HG03175 (cell line): ENCODE measurements around the gene BCAN.

Source experiments
- ATAC-seq: cut with Tn5 transposase; IDR thresholded peaks from one replicate; pipeline ENCODE4 v1.9.1; 2021; ENCODE audit warnings: mild to moderate bottlenecking, moderate library complexity; ENCODE audit not compliant: unreplicated experiment

BCAN gene

DNA sequence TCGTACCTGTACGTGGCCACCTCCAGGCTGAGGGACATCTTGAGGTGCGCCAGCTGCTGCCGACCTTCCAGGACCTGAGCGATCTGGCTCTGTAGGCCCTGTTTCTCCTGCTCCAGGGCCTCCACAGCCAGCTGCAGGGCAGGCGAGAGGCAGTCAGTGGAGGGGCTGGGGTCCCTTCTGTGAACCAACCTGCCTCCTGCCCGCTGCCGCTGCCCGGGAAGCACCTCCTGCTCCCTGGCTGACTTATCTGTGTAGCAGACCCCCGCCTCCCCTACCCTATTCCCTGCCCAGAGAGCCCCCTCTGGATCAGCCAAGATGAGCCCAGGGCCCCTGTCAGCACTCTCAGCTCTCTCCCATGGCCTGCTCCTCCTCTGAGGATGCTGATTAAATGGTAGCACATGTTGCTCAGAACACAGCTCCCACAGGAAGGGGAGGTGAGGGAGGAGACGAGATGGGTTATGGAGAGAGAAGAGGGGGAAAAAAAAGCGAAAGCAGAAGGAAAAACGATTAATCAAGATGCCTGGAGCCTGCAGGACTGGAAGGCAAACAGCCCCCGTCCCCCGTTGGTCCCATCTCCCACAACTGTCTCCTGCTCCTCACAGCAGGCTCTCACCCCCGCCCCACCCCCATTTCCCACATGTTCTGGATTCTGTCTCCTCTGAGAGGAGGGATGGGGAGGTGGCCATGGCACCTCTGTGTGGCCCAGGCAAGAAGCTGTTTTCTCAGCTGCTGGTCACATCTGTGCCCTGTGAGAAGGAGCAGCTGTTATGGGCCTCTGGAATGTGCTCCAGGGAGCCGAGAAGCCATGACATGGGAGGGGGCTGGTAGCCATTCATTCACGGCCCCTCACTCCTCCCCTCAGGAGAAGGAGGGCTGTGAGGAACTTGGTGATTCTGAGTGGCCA, 33.5 kb downstream of the BCAN start:
- no peak for ATAC-seq

DNA sequence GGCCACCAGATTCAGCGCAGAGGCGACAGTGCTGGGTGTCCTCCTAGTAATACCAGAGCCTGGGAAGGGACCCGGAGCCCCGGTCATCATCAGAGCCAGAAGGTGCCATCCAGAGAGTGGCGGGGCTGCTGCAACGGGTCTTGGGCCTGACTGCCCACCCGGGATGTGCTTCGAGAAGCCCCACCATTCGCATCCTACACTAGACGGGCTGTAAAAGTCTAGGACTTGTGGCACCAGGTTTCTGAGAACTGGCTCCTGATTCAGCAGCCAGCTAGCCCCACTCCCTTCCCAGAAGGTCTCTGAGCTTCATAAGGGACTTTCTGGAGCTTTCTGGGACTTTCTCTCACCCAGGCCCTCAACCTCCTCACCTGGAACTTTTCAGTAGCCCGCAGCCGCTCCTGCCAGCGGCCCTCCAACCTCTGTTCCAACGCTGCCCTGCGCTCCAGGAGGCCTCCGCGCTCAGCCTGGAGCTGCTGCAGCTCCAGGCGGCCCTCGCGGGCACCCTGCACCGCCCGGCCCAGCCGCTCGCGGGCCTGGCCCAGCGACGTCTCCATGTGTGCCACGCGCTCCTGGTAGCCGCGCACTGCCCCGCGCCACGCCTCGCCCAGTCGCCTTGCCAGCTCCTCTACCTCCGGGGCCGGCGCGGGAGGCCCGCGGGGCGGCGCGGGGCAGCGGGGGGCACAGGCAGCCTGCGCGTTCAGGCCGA, 34.4 kb downstream of the BCAN start:
- ATAC-seq, result no peak

DNA sequence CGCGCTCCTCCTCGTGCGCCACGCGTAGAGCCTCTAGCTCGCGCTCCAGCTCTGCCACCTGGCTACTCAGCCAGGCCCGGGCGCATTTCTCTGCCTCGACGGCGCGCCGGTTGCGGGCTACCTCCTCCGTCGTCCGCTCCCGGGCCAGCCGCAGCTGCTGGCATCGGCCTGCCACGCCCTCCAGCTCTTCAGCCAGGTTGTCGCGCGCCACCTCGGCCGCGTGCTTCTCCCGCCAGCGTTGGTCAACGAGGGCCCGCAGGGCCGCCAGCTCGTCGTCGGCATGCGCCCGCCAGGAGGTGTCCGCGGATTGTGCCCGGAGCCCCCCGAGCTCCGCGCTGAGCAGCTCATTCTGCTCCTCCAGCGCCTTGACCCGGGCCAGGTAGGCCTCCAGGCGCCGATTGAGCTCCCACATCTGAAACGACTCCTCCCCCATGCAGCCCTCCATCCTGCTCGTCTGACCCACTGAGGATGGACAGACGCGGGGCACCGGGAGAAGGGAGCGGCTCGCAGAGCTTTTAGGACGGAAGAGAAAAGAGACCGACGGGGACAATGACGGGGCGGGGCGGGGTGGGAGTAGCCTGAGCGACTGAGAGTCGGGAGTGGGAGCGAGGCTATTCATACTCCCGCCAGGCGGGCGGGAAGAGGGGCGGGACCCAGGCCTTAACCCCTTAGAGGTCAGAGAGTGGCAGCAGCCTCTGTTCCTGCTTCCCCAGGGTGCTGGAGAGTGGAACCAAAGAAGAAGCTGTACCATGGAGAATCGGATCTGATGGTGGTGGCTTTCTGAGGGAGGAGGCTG, 35.1 kb downstream of the BCAN start, which contains the start of gene NES:
Gene NES (minus strand): TSS at position 588 of the 796 bp plus-strand sequence. CDS start 143 bp downstream, at position 445.
- ATAC-seq, result no peak

DNA sequence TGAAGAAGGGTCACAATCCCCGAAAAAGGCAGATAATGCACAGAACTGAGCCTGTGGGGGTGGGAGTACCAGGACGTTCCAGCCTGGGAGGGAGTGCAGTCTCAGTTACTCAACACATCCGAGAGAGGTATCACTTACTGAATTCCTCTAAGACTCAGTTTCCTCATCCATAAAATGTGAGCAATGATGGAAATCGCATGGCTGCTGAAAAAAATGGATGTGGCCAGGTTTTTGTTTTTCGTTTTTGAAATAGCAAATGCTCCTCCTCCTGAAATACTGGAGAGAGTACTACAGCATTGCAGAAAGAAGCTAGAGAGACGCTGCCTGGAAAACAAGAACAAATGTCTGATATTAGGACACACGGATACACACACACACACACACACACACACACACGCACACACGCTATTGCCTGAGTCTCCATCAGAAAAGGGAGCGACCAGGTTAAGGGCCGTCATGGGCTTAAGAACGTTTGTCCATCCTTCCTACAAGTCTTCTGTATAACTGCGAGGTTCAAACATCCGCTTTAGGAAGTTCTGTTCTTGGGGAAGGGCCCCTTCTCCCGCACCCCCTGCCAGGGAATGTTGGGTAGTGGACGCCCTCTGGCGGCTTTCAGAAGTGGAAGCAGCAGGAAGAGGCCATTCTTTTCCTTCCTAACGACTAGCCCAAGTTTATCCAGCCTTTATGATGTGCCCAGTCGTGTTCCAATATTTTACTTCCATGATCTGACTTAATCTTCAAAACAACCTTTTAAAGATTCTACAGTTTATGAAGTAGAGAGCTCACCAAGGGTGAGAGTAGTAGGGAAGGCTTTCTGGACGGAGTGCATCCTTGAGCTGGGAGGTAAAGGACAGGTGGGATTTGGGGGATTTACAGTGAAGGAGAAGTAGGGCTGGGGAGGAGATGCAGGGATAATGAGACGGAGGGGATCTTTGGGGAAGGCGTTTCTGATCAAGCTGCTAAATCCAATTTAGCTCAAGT, 36.0 kb downstream of the BCAN start:
- no peak for ATAC-seq

DNA sequence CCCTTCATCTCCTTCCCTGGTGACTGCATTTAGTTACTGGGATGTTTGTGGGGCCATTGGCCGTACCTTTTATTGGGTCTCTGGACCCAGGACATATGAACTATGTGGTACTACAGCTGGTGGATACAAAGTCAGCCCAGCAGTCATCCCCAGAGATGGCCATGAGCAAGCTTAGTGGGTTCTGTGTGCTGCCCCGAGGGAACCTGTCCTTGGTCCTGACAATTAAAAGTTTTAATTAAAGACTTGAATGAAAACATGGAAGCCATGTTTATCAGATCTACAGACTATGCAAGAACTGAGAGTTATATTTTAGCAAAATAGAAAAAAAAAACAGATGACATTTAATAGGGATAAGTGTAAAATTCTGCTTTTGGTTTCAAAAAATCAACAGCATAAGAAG, 38.1 kb downstream of the BCAN start:
- no peak for ATAC-seq

DNA sequence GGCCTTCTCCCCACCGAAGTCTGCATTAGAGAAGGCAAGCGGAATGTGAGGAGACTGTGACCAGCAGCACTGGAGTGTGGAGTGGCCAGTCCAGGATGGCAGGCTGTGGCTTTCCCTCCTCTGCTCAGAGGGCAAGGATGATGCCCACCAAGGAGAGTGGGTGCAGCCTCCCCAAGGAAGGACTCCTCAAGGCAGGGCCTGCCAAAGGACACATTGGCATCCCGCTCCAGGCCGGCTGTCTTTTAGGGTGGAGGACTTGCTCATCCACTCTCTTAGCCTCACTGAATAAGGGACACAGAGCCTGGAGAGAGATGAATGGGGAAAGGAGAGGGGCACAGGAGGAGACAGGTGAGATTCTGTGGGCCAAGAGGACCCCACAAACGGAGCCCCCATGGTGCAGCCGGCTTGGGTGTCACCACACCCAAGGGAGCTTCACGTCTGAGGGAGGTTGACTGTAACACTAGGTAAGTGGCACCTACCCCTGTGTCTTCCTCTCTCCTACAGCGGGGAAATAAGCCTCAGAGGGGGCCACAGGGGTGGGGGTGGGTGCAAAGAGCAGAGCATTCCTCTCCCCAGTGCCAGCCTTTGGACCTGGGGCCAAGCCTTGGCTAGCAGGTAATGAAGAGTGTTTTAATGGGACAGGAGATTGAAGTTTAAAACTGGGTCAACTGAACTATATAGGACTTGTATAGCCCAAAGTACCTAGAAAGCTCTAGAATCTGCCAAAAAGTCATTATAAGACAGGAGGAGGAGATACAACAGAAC, 39.5 kb downstream of the BCAN start:
- no peak for ATAC-seq

DNA sequence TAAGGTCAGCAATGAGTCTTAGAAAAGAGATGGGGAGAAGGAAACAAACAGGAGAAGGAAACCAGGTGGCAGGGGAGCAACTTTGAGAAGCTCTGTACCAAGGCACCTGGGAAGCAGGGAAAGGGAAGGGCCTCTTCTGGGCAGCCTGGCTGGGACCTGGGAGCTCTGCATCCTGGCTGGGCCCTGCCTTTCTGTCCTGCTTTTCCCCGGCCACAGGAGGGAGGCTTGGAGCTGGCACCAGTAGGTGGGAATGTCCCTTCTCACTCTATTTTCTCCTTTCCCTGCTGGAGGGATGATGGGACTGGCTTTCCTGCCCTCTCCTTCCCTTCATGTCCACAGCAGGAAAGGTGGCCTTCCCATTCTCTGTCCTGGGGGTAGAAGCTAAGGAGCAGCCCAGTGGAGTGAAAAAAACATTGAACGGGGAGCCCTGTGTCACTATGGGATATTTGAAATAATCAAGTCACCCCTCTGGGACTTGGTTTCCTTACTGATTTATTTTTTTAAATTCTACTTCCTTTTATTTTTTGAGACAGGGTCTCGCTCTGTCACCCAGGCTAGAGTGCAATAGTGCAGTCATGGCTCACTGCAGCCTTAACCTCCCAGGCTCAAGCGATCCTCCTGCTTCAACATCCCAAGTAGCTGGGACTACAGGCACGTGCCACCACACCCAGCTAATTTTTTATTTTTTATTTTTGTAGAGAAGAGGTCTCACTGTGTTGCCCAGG, 40.4 kb downstream of the BCAN start:
- ATAC-seq, result no peak

DNA sequence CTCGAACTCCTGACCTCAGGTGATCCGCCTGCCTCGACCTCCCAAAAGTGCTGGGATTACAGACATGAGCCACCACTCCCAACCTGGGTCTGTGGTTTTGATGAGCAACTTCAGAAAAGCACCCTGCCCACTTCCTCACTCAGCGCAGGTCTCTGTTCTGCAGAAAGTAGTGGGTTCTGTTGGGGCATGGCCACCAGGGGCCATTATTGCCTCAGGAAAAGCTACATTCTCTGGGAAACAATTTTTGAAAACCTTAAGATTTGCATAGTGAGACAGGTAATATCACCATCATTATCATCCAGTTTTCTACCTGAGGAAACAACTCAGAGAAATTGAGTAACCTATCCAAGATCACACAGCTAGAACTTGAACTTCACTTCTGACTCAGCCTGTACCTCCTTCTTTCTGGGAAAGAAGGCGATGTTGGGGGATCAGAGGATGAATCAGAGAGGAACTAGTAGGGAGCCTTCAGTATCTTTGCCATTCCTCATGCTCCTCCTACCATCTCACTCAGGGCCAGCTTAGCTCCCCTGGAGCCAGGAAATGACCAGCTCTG, 42.4 kb downstream of the BCAN start:
- ATAC-seq, result no peak

DNA sequence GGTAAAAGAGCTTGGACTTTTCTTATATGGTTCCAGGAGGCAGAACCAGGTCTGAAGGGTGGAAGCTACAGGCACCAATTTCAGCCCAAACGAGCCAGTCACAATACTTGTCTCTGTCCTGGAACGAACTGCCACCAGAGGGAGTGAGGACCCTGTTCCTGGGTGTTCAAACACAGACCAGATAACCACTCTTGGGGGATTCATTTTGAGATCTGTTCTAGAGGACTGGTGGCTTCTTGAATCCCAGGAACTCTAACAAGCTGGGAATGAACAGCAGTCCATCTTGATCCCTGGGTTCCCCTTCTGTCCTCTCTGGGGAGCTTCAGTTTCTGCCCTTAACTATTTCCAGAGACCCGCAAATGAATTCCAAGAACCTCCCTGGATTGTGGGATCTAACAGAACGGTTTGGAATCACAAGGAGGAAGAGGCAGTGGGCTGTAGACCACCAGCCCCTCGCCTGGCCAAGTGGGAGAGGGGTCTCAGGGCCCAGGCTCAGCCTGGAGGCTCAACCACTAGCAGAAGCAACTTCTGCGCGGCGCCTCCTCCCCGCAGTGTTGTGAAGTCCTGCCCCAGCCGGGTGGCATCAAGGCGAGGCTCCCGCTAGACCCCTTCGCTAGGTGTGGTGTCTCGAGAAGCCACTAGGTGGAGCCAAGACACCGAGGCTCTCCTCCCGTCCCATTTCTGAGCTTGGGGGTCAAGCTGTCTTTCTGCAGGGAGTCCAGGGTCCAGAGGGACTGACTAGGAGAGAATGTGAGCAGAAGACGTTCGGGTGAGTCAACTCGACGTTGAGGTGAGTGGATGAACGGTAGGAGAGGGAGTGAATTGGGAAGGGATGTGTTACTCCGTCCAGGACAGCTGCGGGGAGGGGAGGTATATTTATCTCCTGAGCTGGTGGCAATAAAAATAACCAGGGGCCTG, 47.4 kb downstream of the BCAN start:
- ATAC-seq, result peak; percentile 69

DNA sequence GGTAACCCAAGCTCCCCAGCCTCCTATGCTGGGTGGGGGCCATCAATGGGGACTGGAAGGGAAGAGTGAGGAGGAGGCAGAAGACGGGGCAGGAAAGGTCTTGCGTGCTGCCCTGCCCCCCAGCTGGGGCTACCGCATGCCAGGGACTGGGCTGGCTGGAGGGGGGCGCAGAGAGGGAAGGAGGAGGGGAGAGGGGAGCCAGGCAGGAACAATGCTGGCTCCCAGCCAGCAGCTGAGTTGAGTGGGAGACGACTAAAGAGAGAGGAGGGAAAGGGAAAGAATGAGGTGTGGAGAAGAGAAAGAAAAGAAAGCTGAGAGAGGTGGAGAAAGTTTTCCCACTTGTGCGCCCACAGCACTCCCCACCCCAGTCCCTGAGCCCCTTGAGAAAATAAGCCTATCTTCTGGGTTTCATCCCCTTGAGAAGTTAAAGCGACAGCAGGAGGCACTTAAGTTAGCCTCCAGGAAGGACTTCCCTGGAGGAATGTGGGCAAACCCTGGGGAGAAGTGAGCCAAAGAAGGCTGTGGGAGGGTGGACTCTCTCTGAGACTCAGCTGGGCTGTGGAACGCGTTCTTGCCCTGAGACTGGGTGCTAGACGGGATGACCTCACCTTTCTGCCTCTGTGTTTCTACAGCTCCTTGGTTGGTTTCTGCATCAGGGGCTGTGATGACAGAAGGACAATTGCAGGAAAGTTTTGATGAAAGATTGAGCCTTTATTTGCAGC, 48.2 kb downstream of the BCAN start:
- ATAC-seq, result no peak

DNA sequence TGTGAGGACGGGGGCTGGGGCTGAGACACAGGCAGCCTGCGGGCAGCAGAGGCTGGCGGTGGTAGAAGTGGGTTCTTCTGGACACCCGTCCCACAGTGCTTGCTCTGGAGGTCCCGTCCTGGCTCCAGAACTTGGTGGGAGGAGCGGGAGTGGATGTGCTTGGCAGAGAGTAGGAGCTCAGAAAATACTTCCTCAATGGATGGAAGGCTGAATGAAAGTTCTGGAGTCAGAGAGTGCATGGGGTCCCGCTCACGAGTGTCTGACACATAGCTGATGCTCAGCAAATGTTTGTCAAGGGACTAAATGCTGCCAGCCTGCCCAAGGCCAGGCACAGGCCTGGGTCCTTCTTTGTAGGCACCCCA, 48.7 kb downstream of the BCAN start:
- no peak for ATAC-seq

DNA sequence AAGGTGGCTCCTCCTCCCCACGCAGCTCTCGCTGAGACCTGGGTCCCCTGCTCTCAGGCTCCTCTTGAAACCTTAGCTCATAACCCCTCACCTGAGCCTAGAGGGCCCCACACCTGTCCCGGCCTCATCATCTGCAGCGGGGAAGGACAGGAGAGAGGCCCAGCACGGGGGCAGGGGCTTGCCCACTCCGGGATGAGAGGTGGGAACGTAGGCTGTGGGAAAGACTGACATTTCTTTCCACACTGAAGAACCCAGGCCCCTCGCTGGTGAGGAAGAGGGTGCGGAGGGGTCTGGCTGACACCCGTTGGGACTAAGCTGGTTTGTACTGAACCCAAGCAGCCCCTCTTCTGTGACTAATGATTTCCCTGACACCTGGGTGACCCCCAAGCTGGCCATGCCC, 49.3 kb downstream of the BCAN start:
- ATAC-seq, result no peak

DNA sequence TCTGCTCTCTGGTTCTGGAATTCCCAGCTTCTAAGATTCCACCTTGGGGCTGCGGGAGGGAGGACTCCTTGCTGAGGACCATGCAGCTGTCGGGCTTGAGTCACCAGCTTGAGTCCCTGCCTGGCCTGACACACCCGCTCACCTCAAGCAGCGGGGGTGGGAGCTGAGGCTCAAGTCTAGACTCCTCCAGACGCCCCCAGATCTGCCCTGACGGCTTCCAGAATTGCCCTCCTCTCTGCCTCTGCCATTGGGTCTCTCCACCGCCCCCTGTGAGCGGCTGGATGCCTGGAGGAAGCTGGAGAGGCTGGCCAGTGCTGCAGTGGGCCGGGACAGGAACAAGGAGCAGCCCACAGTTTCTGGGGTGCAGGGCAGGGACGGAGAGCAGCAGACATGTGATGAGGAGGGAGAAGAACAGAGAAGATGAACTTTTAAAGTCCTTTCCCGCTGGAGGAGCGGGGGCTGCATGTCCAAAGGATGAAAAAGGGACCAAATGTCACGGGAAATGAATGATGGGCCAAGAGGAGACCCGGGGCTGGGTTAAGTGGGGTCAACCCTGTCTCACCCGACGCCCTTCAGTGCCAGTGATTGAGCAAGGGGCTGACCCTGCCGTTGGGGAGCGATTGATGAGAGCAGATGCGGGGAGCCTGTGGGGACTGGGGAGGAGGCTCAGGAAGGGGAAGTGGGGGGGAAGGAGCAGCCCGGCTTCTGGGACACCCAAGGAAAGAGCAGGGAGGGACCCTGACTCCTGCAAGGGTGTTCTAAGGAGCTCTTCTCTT, 49.9 kb downstream of the BCAN start:
- ATAC-seq, result no peak

DNA sequence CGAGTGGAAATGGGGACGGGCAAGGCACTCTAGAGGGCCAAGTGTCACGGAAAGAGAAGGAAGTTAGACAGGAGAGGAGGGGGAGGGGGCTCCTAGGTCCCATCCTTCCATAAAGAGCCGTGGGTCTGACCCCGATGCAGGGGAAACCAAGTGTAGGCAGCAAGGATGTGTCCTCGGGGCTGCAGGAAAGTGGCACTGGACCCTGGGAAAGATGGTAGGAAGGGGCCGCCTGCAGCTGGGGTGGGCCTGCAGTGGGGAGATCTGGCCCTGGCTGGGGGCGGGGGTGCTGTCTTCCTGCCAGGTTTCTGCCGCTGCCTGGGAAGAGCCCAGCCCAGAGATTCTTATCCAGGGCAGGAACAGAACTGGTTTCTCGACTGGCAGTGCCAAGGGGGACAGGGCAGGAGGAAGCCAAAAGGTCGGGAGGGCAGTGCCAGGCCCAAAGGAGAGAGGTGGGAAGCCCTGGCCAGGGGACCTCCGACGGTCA, 50.6 kb downstream of the BCAN start:
- no peak for ATAC-seq

DNA sequence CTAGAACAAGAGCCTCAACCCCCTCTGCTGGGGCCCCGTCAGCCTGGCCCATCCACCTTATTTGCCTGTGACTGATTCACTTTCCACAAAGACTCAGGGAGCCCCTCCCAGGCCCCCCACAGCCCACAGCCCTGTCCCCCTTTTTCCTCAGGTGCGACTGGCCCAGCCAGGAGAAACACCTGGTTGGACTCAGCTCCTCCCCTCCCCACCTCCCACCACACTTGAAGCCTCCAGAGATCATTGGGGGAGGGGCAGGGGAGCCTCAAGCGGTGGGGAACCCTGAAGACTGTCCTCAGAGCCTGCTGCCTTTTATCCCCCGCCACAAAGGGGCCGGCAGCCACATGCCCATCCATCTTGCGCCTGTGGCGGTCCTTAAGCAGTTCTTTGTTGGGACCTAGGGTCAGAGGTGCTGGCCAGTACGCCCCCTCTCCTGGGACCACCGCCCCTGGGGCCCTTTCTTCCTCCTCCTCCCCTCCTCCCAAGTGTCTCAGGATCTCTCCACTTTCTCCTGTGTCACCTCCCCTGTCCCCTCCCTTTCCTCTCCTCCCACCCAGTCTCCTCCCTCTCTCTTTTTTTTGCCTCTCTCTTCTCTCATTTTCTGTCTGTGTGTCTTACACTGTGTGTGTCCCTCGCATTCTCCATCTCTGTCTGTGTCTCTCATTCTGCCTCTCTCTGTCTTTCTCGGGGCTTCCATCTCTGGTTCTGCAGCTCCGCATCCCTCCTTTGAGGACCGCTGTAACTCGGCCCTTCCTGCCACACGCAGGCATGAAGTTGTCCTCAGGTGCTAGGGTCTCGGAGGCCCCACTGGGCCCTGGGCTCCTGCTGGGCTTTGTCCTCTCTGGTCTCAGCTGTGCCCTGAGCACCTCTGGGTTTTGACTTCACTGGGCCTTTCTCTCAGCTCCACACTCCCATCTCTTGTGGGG, 51.3 kb downstream of the BCAN start:
- ATAC-seq, result no peak
